GM23248 (cell line): ENCODE measurements around the gene EP400.

Experiments used
- EZH2 ChIP-seq: fragments of 200-600 bp; sonication (generic); IDR thresholded peaks from 2 replicates; pipeline ENCODE4 v1.6.1; 2018; ENCODE audit warnings: antibody characterized with exemption, mild to moderate bottlenecking; ENCODE audit not compliant: insufficient read depth, poor library complexity, severe bottlenecking
- EZH2phosphoT487 ChIP-seq: fragments of 200-600 bp; sonication (generic); IDR thresholded peaks from 2 replicates; pipeline ENCODE4 v1.6.1; 2018; ENCODE audit warnings: antibody characterized with exemption, moderate library complexity, mild to moderate bottlenecking, low read depth; ENCODE audit not compliant: insufficient read depth

GRCh38 chr12:132116709-132117557, 167.2 kb downstream of the EP400 start:
- no peak for TF ChIP-seq EZH2
- TF ChIP-seq EZH2phosphoT487, result no peak
